CD4-positive, alpha-beta T cell (primary cell): ENCODE results near the gene DLG5. TPM values are rescaled to one million over a fixed set of nuclear protein-coding genes. Genes with fewer than 3 reads are reported as not detected.

Source experiments
- ATAC-seq: fragments of 200-7000 bp; cut with Tn5 transposase; one replicate; pipeline ENCODE4 v1.10.0; 2022; ENCODE audit warnings: mild to moderate bottlenecking; ENCODE audit not compliant: poor library complexity
- CTCF ChIA-PET: fragments of 350-600 bp; sonication (Branson Sonifier 250); formaldehyde crosslinking; loops from one replicate; lab custom pipeline; 2021; ENCODE audit warnings: antibody characterized with exemption, inconsistent platforms; lab: Charles Lee
- POLR2A ChIA-PET: fragments of 350-600 bp; sonication (Branson Sonifier 250); formaldehyde crosslinking; loops from one replicate; lab custom pipeline; 2021; ENCODE audit warnings: antibody characterized with exemption, inconsistent platforms; lab: Charles Lee
- DNase-seq, 14 experiments: peaks; one replicate each; pipeline ENCODE4 v3.0.0-alpha.2; 2013 to 2020; ENCODE audit warnings: mixed read lengths in 2 of 14
- H3K27ac ChIP-seq, 2 donors: one replicate each; pipeline versions ENCODE4 v1.5.1 to v1.7.0; 2013; ENCODE audit warnings: low read length in 2 of 2, low read depth in 1 of 2, mild to moderate bottlenecking in 1 of 2
- H3K27me3 ChIP-seq, 2 experiments: 1 replicate in 1 of 2; 2 replicates in 1 of 2; pipeline versions ENCODE4 v1.6.1 to v1.7.0; 2013; ENCODE audit warnings: low read length in 2 of 2, control low read depth in 1 of 2, mild to moderate bottlenecking in 1 of 2, moderate library complexity in 1 of 2; ENCODE audit not compliant: insufficient read depth in 2 of 2, control insufficient read depth in 1 of 2
- H3K36me3 ChIP-seq: one replicate; pipeline ENCODE4 v1.6.1; 2013; ENCODE audit warnings: low read length, control low read depth; ENCODE audit not compliant: insufficient read depth
- H3K4me1 ChIP-seq: one replicate; pipeline ENCODE4 v1.6.1; 2013; ENCODE audit warnings: low read length, control low read depth; ENCODE audit not compliant: insufficient read depth
- H3K4me3 ChIP-seq: one replicate; pipeline ENCODE4 v1.5.1; 2013; ENCODE audit warnings: mild to moderate bottlenecking, low read length, moderate library complexity
- H3K9me3 ChIP-seq, 2 experiments: 1 replicate in 1 of 2; 2 replicates in 1 of 2; pipeline versions ENCODE4 v1.6.1 to v1.7.0; 2013; ENCODE audit warnings: low read length in 2 of 2, mild to moderate bottlenecking in 2 of 2, control low read depth in 1 of 2, moderate library complexity in 1 of 2; ENCODE audit not compliant: control insufficient read depth in 1 of 2, insufficient read depth in 1 of 2
- H3K27ac Mint-ChIP-seq: one replicate; pipeline ENCODE4 v1.8.0; 2020; ENCODE audit warnings: mixed read lengths
- H3K27me3 Mint-ChIP-seq: one replicate; pipeline ENCODE4 v1.8.0; 2021; ENCODE audit warnings: mixed read lengths
- H3K36me3 Mint-ChIP-seq: one replicate; pipeline ENCODE4 v1.8.0; 2021; ENCODE audit warnings: low read depth, mixed read lengths
- H3K4me1 Mint-ChIP-seq: one replicate; pipeline ENCODE4 v1.8.0; 2021; ENCODE audit warnings: low read depth, mixed read lengths
- H3K4me3 Mint-ChIP-seq: one replicate; pipeline ENCODE4 v1.8.0; 2020; ENCODE audit warnings: mild to moderate bottlenecking, mixed read lengths
- H3K9me3 Mint-ChIP-seq: one replicate; pipeline ENCODE4 v1.8.0; 2020; ENCODE audit warnings: mixed read lengths
- CTCF ChIP-seq: fragments of 200-600 bp; IDR thresholded peaks from one replicate; pipeline ENCODE4 v1.8.0; 2022; ENCODE audit warnings: antibody characterized with exemption, mild to moderate bottlenecking
- intact Hi-C, 2 experiments: fragments of 100-400 bp; cut with DNase I in 1 of 2; cut with micrococcal nuclease in 1 of 2; formaldehyde crosslinking; loops; one replicate each; pipeline versions ENCODE4 v1.15.1 to v1.9.0; 2023 to 2025; cut with DNase I, micrococcal nuclease
- total RNA-seq, 174 experiments: library from RNA in 2 of 174; stranded (reverse) in 2 of 174; gene quantifications; one replicate each; pipeline ENCODE4 v1.2.3 and lab custom pipeline; 2021 to 2026

Gene DLG5
- total RNA-seq, 2 experiments from 2014 or later, result 7.1 to 7.4 TPM

- no peak for DNase-seq
- no peaks in the 10 kb centered on the region for H3K36me3 ChIP-seq
- POLR2A ChIA-PET, result no interaction called here
- H3K27ac ChIP-seq, result no peak overlapping the region
- no peaks in the 10 kb centered on the region for H3K27me3 Mint-ChIP-seq
- H3K9me3 Mint-ChIP-seq, result no peaks in the 10 kb centered on the region
- H3K4me3 ChIP-seq, result no peak overlapping the region
- H3K4me1 ChIP-seq, result peaks cover 20% of the 10 kb centered on the region
- H3K36me3 Mint-ChIP-seq, result no peaks in the 10 kb centered on the region
- H3K9me3 ChIP-seq, result no peaks in the 10 kb centered on the region
- CTCF ChIA-PET, result no interaction called here
- no peak overlapping the region for H3K4me3 Mint-ChIP-seq
- TF ChIP-seq CTCF, result no peak
- intact Hi-C loops, result no loop called here
- no peak for ATAC-seq
- H3K27ac Mint-ChIP-seq, result no peak overlapping the region
- H3K27me3 ChIP-seq, result no peaks in the 10 kb centered on the region
- H3K4me1 Mint-ChIP-seq, result no peaks in the 10 kb centered on the region
Observed at GRCh38 chr10:77879065-77879464, 47.5 kb downstream of the DLG5 start.

GRCh38 chr10:77877441-77878344 lies 48.9 kb downstream of the DLG5 start:
- intact Hi-C loops, result no loop called here
- ChIA-PET POLR2A (no interaction called here), CTCF (no interaction called here)
- H3K27me3 ChIP-seq, result no peaks in the 10 kb centered on the region
- H3K36me3 ChIP-seq, result no peaks in the 10 kb centered on the region
- Mint-ChIP-seq H3K27ac (no peak overlapping the region), H3K4me1 (no peaks in the 10 kb centered on the region), H3K4me3 (no peak overlapping the region), H3K27me3 (no peaks in the 10 kb centered on the region), H3K36me3 (no peaks in the 10 kb centered on the region), H3K9me3 (no peaks in the 10 kb centered on the region)
- ATAC-seq (peak; percentile 63), DNase-seq (peak in 4 of 14 experiments; percentile 13 to 77 (median 67))
- TF ChIP-seq CTCF, result no peak
- no peaks in the 10 kb centered on the region for H3K9me3 ChIP-seq
- peaks cover 30% of the 10 kb centered on the region for H3K4me1 ChIP-seq
- H3K4me3 ChIP-seq, result no peak overlapping the region
- H3K27ac ChIP-seq, result no peak overlapping the region

GRCh38 chr10:77875730-77876129 lies 50.8 kb downstream of the DLG5 start:
- CTCF ChIA-PET, result no interaction called here

More at GRCh38 chr10:77875730-77876129, 50.8 kb downstream of the DLG5 start:
- H3K36me3 ChIP-seq, result no peaks in the 10 kb centered on the region
- intact Hi-C loops, result no loop called here
- Mint-ChIP-seq H3K36me3 (no peaks in the 10 kb centered on the region), H3K4me3 (no peak overlapping the region), H3K27me3 (no peaks in the 10 kb centered on the region), H3K27ac (no peak overlapping the region), H3K9me3 (no peaks in the 10 kb centered on the region), H3K4me1 (no peaks in the 10 kb centered on the region)
- no peak overlapping the region for H3K27ac ChIP-seq
- H3K4me1 ChIP-seq, result peaks cover 30% of the 10 kb centered on the region
- no peak for ATAC-seq
- no peak for DNase-seq
- POLR2A ChIA-PET, result no interaction called here
- H3K27me3 ChIP-seq, result no peaks in the 10 kb centered on the region
- no peak for TF ChIP-seq CTCF
- no peaks in the 10 kb centered on the region for H3K9me3 ChIP-seq
- H3K4me3 ChIP-seq, result no peak overlapping the region
